Endodermal cell (in vitro differentiated cells): ENCODE measurements around the gene IFI27L2. TPM values are rescaled to one million over a fixed set of nuclear protein-coding genes. Genes with fewer than 3 reads are reported as not detected.

Experiments
- DNase-seq: peaks from one replicate; pipeline ENCODE4 v3.0.0-alpha.2; 2017
- H3K27ac ChIP-seq: 2 replicates; pipeline ENCODE4 v1.5.1; 2013; ENCODE audit warnings: mild to moderate bottlenecking, low read depth, low read length, moderate library complexity
- H3K27me3 ChIP-seq: 2 replicates; pipeline ENCODE4 v1.6.1; 2013; ENCODE audit warnings: mild to moderate bottlenecking, low read length, moderate library complexity; ENCODE audit not compliant: insufficient read depth, control insufficient read depth, poor library complexity, severe bottlenecking
- H3K36me3 ChIP-seq: 2 replicates; pipeline ENCODE4 v1.7.0; 2013; ENCODE audit warnings: mild to moderate bottlenecking, low read length, moderate library complexity; ENCODE audit not compliant: control insufficient read depth, insufficient read depth
- H3K4me1 ChIP-seq: one replicate; pipeline ENCODE4 v1.7.0; 2013; ENCODE audit warnings: low read length; ENCODE audit not compliant: control insufficient read depth, insufficient read depth
- H3K4me3 ChIP-seq: 2 replicates; pipeline ENCODE4 v1.5.1; 2013; ENCODE audit warnings: mild to moderate bottlenecking, low read length, moderate library complexity
- H3K9ac ChIP-seq: 2 replicates; pipeline ENCODE4 v1.6.1; 2013; ENCODE audit warnings: mild to moderate bottlenecking, low read length, moderate library complexity; ENCODE audit not compliant: poor library complexity, severe bottlenecking; ENCODE audit errors: extremely low read depth
- H3K9me3 ChIP-seq: 2 replicates; pipeline ENCODE4 v1.6.1; 2013; ENCODE audit warnings: mild to moderate bottlenecking, low read length, moderate library complexity; ENCODE audit not compliant: control insufficient read depth
- H3K27ac Mint-ChIP-seq: 2 replicates; pipeline ENCODE4 v1.8.0; 2020; ENCODE audit warnings: mixed read lengths
- H3K27me3 Mint-ChIP-seq: 2 replicates; pipeline ENCODE4 v1.8.0; 2021; ENCODE audit warnings: mild to moderate bottlenecking, mixed read lengths; ENCODE audit not compliant: insufficient read depth
- H3K36me3 Mint-ChIP-seq: 2 replicates; pipeline ENCODE4 v1.8.0; 2020; ENCODE audit warnings: low read depth, mixed read lengths
- H3K4me1 Mint-ChIP-seq: 2 replicates; pipeline ENCODE4 v1.8.0; 2020; ENCODE audit warnings: mixed read lengths
- H3K4me3 Mint-ChIP-seq: 2 replicates; pipeline ENCODE4 v1.8.0; 2020; ENCODE audit warnings: mild to moderate bottlenecking, moderate library complexity, mixed read lengths
- H3K9me3 Mint-ChIP-seq: 2 replicates; pipeline ENCODE4 v1.8.0; 2020; ENCODE audit warnings: mild to moderate bottlenecking, mixed read lengths
- CTCF ChIP-seq: fragments of 200-600 bp; sonication (generic); conservative IDR thresholded peaks from 2 replicates; pipeline ENCODE4 v1.5.0; 2021; ENCODE audit warnings: antibody characterized with exemption, mild to moderate bottlenecking
- WGBS, 2 experiments: methylation state at CpG; one replicate each; pipeline versions ENCODE4 v1.1.5 to v1.1.7; 2013; ENCODE audit warnings: missing lambda C conversion rate in 2 of 2, mixed read lengths in 1 of 2; ENCODE audit not compliant: insufficient coverage in 1 of 2, insufficient read length in 1 of 2; 5-methylcytosine and 5-hydroxymethylcytosine counted together
- total RNA-seq, 2 donors: library from RNA; stranded (reverse); fragmentation: NEBNext Ultra II Directional in 1 of 2; extraction: Animal tissue kit (Norgen Biotek cat#: 25700) in 1 of 2; gene quantifications; 2 replicates in 1 of 2; 3 replicates in 1 of 2; pipeline ENCODE4 v1.2.1, GENCODE V29; 2021

Gene IFI27L2
- total RNA-seq, 2 donors from 2014 or later = 36.0 to 43.7 TPM

GRCh38 chr14:94113908-94114588 lies 15.4 kb downstream of the IFI27L2 start:
- Histone ChIP-seq H3K27me3 (no peaks in the 10 kb centered on the region), H3K36me3 (no peaks in the 10 kb centered on the region), H3K4me3 (no peak overlapping the region), H3K4me1 (no peaks in the 10 kb centered on the region), H3K27ac (no peak overlapping the region), H3K9ac (no peak overlapping the region), H3K9me3 (no peaks in the 10 kb centered on the region)
- DNase-seq = peak; percentile 19
- H3K27me3 Mint-ChIP-seq = peaks cover 5% of the 10 kb centered on the region
- 94 to 95% methylated on average over 3 to 5 of the region's 5 CpGs for WGBS, 2 experiments
- no peaks in the 10 kb centered on the region for H3K9me3 Mint-ChIP-seq
- no peak for TF ChIP-seq CTCF
- H3K36me3 Mint-ChIP-seq = no peaks in the 10 kb centered on the region
- no peak overlapping the region for H3K27ac Mint-ChIP-seq
- H3K4me3 Mint-ChIP-seq = no peak overlapping the region
- H3K4me1 Mint-ChIP-seq = no peaks in the 10 kb centered on the region

- H3K9ac ChIP-seq = no peak overlapping the region
- Mint-ChIP-seq H3K27me3 (peaks cover 5% of the 10 kb centered on the region), H3K9me3 (no peaks in the 10 kb centered on the region), H3K36me3 (no peaks in the 10 kb centered on the region), H3K4me3 (no peak overlapping the region), H3K4me1 (no peaks in the 10 kb centered on the region), H3K27ac (no peak overlapping the region)
- TF ChIP-seq CTCF = no peak
- WGBS, 2 experiments = 78 to 93% methylated on average over 4 to 6 of the region's 6 CpGs
- H3K27ac ChIP-seq = no peak overlapping the region
- H3K9me3 ChIP-seq = no peaks in the 10 kb centered on the region
- no peak overlapping the region for H3K4me3 ChIP-seq
- no peaks in the 10 kb centered on the region for H3K4me1 ChIP-seq
- H3K27me3 ChIP-seq = no peaks in the 10 kb centered on the region
- DNase-seq = peak; percentile 17
- H3K36me3 ChIP-seq = no peaks in the 10 kb centered on the region
Observed at GRCh38 chr14:94113490-94113889, 15.9 kb downstream of the IFI27L2 start.

GRCh38 chr14:94113073-94113472 lies 16.3 kb downstream of the IFI27L2 start:
- Mint-ChIP-seq H3K4me3 (no peak overlapping the region), H3K9me3 (no peaks in the 10 kb centered on the region), H3K36me3 (no peaks in the 10 kb centered on the region)

More at GRCh38 chr14:94113073-94113472, 16.3 kb downstream of the IFI27L2 start:
- no peak for TF ChIP-seq CTCF
- peak; percentile 12 for DNase-seq
- Mint-ChIP-seq H3K27me3 (peaks cover 5% of the 10 kb centered on the region), H3K27ac (no peak overlapping the region), H3K4me1 (no peaks in the 10 kb centered on the region)
- H3K4me1 ChIP-seq = no peaks in the 10 kb centered on the region
- 94 to 100% methylated on average over 7 of the region's 7 CpGs for WGBS, 2 experiments
- H3K4me3 ChIP-seq = no peak overlapping the region
- no peaks in the 10 kb centered on the region for H3K9me3 ChIP-seq
- no peak overlapping the region for H3K27ac ChIP-seq
- no peak overlapping the region for H3K9ac ChIP-seq
- H3K27me3 ChIP-seq = no peaks in the 10 kb centered on the region
- no peaks in the 10 kb centered on the region for H3K36me3 ChIP-seq
